ENCODE measurements around the gene LRRC41. TPM values are rescaled to one million over a fixed set of nuclear protein-coding genes. Genes with fewer than 3 reads are reported as not detected.
"Not testable (repeated sequence)": the region's sequence is repeated elsewhere in the genome, so short reads cannot be mapped to it uniquely, and the experiment has no call there.

LRRC41 gene
- total RNA-seq, 5 donors from 2014 or later (not counting 1 experiment from before 2014, with no cell fraction given), result 31.4 to 35.3 (median 34.6) TPM

GRCh38 chr1:46243831-46244230, 59.6 kb downstream of the LRRC41 start:
- CTCF ChIA-PET, result interaction anchor here (0.6 to 1.4 kb wide), 3 partner anchors 42 to 103 kb away, joined by 3 to 7 read pairs (median 4); no protein-coding TSS in a partner anchor
- H3K36me3 Mint-ChIP-seq; H3K9me3 Mint-ChIP-seq; DNase-seq; POLR2A ChIA-PET; H3K27ac Mint-ChIP-seq; H3K4me3 Mint-ChIP-seq; H3K27me3 ChIP-seq (replicated peaks in 1 of 2; ENCODE audit: control insufficient read depth in 2 of 2, extremely low read depth in 1 of 2, insufficient read depth in 2 of 2, low read length in 1 of 2); ATAC-seq (replicated peaks in 1 of 4); H3K4me3 ChIP-seq (ENCODE audit: control insufficient read depth in 1 of 2, extremely low read depth in 1 of 2, low read length in 1 of 2); H3K36me3 ChIP-seq (ENCODE audit: control insufficient read depth in 2 of 2, extremely low read depth in 1 of 2, insufficient read depth in 1 of 2, low read length in 1 of 2); H3K9me3 ChIP-seq; H3K27me3 Mint-ChIP-seq; H3K27ac ChIP-seq (ENCODE audit: low read length): not testable (repeated sequence)
- peaks cover 12 to 18% (median 17%) of the 10 kb centered on the region in 3 donors for H3K4me1 Mint-ChIP-seq
- peaks cover 5 to 20% of the 10 kb centered on the region in 2 experiments for H3K4me1 ChIP-seq (ENCODE audit: control insufficient read depth in 1 of 2, extremely low read depth in 1 of 2, insufficient read depth in 2 of 2, low read length in 2 of 2)
- WGBS (ENCODE audit: insufficient coverage), result 83% methylated on average over 1 of the region's 3 CpGs

DNA sequence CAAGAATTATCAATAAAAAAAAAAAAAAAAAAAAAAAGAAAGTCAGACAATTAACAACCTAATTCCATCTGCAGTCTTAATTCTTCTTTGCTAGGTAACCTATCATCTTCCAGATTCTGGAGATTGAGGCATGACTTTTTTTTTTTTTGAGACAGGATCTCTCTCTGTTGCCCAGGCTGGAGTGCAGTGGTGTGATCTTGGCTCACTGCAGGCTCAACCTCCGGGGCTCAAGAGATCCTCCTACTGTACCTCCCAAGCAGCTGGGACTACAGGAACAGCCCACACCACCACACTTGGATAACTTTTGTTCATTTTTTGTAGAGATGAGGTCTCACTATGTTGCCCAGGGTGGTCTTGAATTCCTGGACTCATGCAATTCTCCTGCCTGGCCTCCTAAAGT, 60.5 kb downstream of the LRRC41 start:
- Mint-ChIP-seq H3K4me3 (no peak overlapping the region), H3K27ac (no peak overlapping the region), H3K4me1 (peaks cover 12 to 13% (median 13%) of the 10 kb centered on the region in 3 donors), H3K36me3 (no peaks in the 10 kb centered on the region), H3K9me3 (peaks cover 0 to 5% (median 0%) of the 10 kb centered on the region in 3 donors), H3K27me3 (no peaks in the 10 kb centered on the region)
- no peak for ATAC-seq (replicated peaks in 1 of 4)
- ChIA-PET POLR2A (no interaction called here), CTCF (interaction anchor here in 1 of 2 donors (0.5 kb wide), 1 partner anchor 441 kb away, joined by 3 read pairs; no protein-coding TSS in a partner anchor)
- no peaks in the 10 kb centered on the region for H3K9me3 ChIP-seq
- no peaks in the 10 kb centered on the region for H3K36me3 ChIP-seq (ENCODE audit: control insufficient read depth in 2 of 2, extremely low read depth in 1 of 2, insufficient read depth in 1 of 2, low read length in 1 of 2)
- H3K4me3 ChIP-seq (ENCODE audit: control insufficient read depth in 1 of 2, extremely low read depth in 1 of 2, low read length in 1 of 2), result no peak overlapping the region
- H3K27ac ChIP-seq (ENCODE audit: low read length), result no peak overlapping the region
- no CpG with 5 or more reads among the region's 1 CpG for WGBS (ENCODE audit: insufficient coverage)
- H3K27me3 ChIP-seq (replicated peaks in 1 of 2; ENCODE audit: control insufficient read depth in 2 of 2, extremely low read depth in 1 of 2, insufficient read depth in 2 of 2, low read length in 1 of 2), result no peaks in the 10 kb centered on the region
- H3K4me1 ChIP-seq (ENCODE audit: control insufficient read depth in 1 of 2, extremely low read depth in 1 of 2, insufficient read depth in 2 of 2, low read length in 2 of 2), result peaks cover 5 to 16% of the 10 kb centered on the region in 2 experiments
- DNase-seq, result no peak

DNA sequence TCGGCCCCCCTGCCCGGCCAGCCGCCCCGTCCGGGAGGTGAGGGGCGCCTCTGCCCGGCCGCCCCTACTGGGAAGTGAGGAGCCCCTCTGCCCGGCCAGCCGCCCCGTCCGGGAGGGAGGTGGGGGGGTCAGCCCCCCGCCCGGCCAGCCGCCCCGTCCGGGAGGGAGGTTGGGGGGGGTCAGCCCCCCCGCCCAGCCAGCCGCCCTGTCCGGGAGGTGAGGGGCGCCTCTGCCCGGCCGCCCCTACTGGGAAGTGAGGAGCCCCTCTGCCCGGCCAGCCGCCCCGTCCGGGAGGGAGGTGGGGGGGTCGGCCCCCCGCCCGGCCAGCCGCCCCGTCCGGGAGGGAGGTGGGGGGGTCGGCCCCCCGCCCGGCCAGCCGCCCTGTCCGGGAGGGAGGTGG, 61.7 kb downstream of the LRRC41 start:
- H3K36me3 ChIP-seq (ENCODE audit: control insufficient read depth in 2 of 2, extremely low read depth in 1 of 2, insufficient read depth in 1 of 2, low read length in 1 of 2); H3K4me1 ChIP-seq (ENCODE audit: control insufficient read depth in 1 of 2, extremely low read depth in 1 of 2, insufficient read depth in 2 of 2, low read length in 2 of 2); H3K4me1 Mint-ChIP-seq; H3K4me3 Mint-ChIP-seq; H3K9me3 ChIP-seq; H3K9me3 Mint-ChIP-seq; H3K36me3 Mint-ChIP-seq; H3K4me3 ChIP-seq (ENCODE audit: control insufficient read depth in 1 of 2, extremely low read depth in 1 of 2, low read length in 1 of 2); H3K27me3 Mint-ChIP-seq; DNase-seq; H3K27ac ChIP-seq (ENCODE audit: low read length); H3K27me3 ChIP-seq (replicated peaks in 1 of 2; ENCODE audit: control insufficient read depth in 2 of 2, extremely low read depth in 1 of 2, insufficient read depth in 2 of 2, low read length in 1 of 2); POLR2A ChIA-PET; CTCF ChIA-PET; ATAC-seq (replicated peaks in 1 of 4); H3K27ac Mint-ChIP-seq: not testable (repeated sequence)
- WGBS (ENCODE audit: insufficient coverage), result no CpG with 5 or more reads among the region's 38 CpGs

DNA sequence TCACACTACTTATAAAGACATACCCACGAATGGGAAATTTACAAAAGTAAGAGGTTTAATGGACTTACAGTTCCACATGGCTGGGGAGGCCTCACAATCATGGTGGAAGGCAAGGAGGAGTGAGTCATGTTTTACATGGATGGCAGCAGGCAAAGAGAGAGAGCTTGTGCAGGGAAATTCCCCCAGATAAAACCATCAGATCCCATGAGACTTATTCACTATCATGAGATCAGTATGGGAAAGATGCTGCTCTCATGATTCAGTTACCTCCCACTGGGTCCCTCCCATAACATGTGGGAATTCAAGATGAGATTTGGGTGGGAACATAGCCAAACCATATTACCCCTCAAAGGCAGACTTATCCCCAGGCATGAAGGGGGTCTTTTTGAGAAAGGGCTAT, 64.6 kb downstream of the LRRC41 start:
- CTCF ChIA-PET; H3K9me3 Mint-ChIP-seq; H3K9me3 ChIP-seq; H3K4me1 ChIP-seq (ENCODE audit: control insufficient read depth in 1 of 2, extremely low read depth in 1 of 2, insufficient read depth in 2 of 2, low read length in 2 of 2); H3K27ac ChIP-seq (ENCODE audit: low read length); H3K27me3 ChIP-seq (replicated peaks in 1 of 2; ENCODE audit: control insufficient read depth in 2 of 2, extremely low read depth in 1 of 2, insufficient read depth in 2 of 2, low read length in 1 of 2); ATAC-seq (replicated peaks in 1 of 4); H3K4me1 Mint-ChIP-seq; H3K4me3 ChIP-seq (ENCODE audit: control insufficient read depth in 1 of 2, extremely low read depth in 1 of 2, low read length in 1 of 2); H3K36me3 Mint-ChIP-seq; H3K36me3 ChIP-seq (ENCODE audit: control insufficient read depth in 2 of 2, extremely low read depth in 1 of 2, insufficient read depth in 1 of 2, low read length in 1 of 2); H3K27me3 Mint-ChIP-seq; POLR2A ChIA-PET; H3K4me3 Mint-ChIP-seq; DNase-seq; H3K27ac Mint-ChIP-seq: not testable (repeated sequence)
- no CpG with 5 or more reads among the region's 1 CpG for WGBS (ENCODE audit: insufficient coverage)

DNA sequence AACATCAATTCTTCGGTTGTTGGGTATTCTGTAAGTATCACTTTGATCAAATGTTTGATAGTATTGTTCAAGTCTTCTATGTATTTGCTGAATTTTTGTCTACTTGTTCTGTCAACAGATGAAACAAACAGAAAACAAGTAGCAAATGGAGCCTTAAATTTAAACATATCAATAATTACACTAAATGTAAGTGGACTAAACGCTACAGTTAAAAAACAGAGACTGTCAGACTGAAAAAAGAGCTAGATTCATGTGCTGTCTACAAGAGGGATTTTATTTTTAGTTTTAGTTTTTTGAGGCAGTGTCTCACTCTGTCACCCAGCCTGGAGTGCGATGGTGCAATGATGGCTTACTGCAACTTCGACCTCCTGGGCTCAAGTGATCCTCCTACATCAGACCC, 66.5 kb downstream of the LRRC41 start:
- H3K36me3 Mint-ChIP-seq, result no peaks in the 10 kb centered on the region
- no peak overlapping the region for H3K27ac ChIP-seq (ENCODE audit: low read length)
- H3K9me3 ChIP-seq, result no peaks in the 10 kb centered on the region
- peaks cover 0 to 6% of the 10 kb centered on the region in 2 experiments for H3K27me3 ChIP-seq (replicated peaks in 1 of 2; ENCODE audit: control insufficient read depth in 2 of 2, extremely low read depth in 1 of 2, insufficient read depth in 2 of 2, low read length in 1 of 2)
- no peaks in the 10 kb centered on the region for H3K4me1 ChIP-seq (ENCODE audit: control insufficient read depth in 1 of 2, extremely low read depth in 1 of 2, insufficient read depth in 2 of 2, low read length in 2 of 2)
- no peak overlapping the region for H3K27ac Mint-ChIP-seq
- CTCF ChIA-PET, result interaction anchor here in 1 of 2 donors (0.5 kb wide), 1 partner anchor 266 kb away, joined by 3 read pairs; no protein-coding TSS in a partner anchor
- H3K4me3 Mint-ChIP-seq, result no peak overlapping the region
- ATAC-seq (replicated peaks in 1 of 4) (no peak), DNase-seq (no peak)
- no peaks in the 10 kb centered on the region for H3K4me1 Mint-ChIP-seq
- H3K36me3 ChIP-seq (ENCODE audit: control insufficient read depth in 2 of 2, extremely low read depth in 1 of 2, insufficient read depth in 1 of 2, low read length in 1 of 2), result no peaks in the 10 kb centered on the region
- H3K27me3 Mint-ChIP-seq, result no peaks in the 10 kb centered on the region
- WGBS (ENCODE audit: insufficient coverage), result no CpG with 5 or more reads among the region's 4 CpGs
- H3K9me3 Mint-ChIP-seq, result peaks cover 0 to 5% (median 0%) of the 10 kb centered on the region in 3 donors
- no peak overlapping the region for H3K4me3 ChIP-seq (ENCODE audit: control insufficient read depth in 1 of 2, extremely low read depth in 1 of 2, low read length in 1 of 2)
- POLR2A ChIA-PET, result no interaction called here

GRCh38 chr1:46231231-46231630, 72.2 kb downstream of the LRRC41 start:
- H3K27ac ChIP-seq (ENCODE audit: low read length); H3K27ac Mint-ChIP-seq; H3K9me3 Mint-ChIP-seq; H3K4me1 Mint-ChIP-seq; ATAC-seq (replicated peaks in 1 of 4); H3K4me1 ChIP-seq (ENCODE audit: control insufficient read depth in 1 of 2, extremely low read depth in 1 of 2, insufficient read depth in 2 of 2, low read length in 2 of 2); DNase-seq; H3K27me3 ChIP-seq (replicated peaks in 1 of 2; ENCODE audit: control insufficient read depth in 2 of 2, extremely low read depth in 1 of 2, insufficient read depth in 2 of 2, low read length in 1 of 2); H3K4me3 Mint-ChIP-seq; H3K27me3 Mint-ChIP-seq; H3K4me3 ChIP-seq (ENCODE audit: control insufficient read depth in 1 of 2, extremely low read depth in 1 of 2, low read length in 1 of 2); POLR2A ChIA-PET; H3K36me3 ChIP-seq (ENCODE audit: control insufficient read depth in 2 of 2, extremely low read depth in 1 of 2, insufficient read depth in 1 of 2, low read length in 1 of 2); H3K36me3 Mint-ChIP-seq; H3K9me3 ChIP-seq; CTCF ChIA-PET: not testable (repeated sequence)
- no CpG with 5 or more reads among the region's 3 CpGs for WGBS (ENCODE audit: insufficient coverage)

Measured in T-cell (primary cell).